Inflammatory macrophage treated with lipopolysaccharide for 1 hour (primary cell): ENCODE measurements around the gene XYLT2.
"Not testable (repeated sequence)": the region's sequence is repeated elsewhere in the genome, so short reads cannot be mapped to it uniquely, and the experiment has no call there.

Experiments
- DNase-seq, 2 donors: peaks; one replicate each; pipeline ENCODE4 v3.0.0-alpha.2; 2020 to 2022

Gene XYLT2

GRCh38 chr17:50322271-50322670 is 23.7 kb upstream of the XYLT2 start:
- no peak for DNase-seq

GRCh38 chr17:50323060-50323459 is 22.9 kb upstream of the XYLT2 start:
- DNase-seq = no peak

GRCh38 chr17:50325906-50326305 is 20.0 kb upstream of the XYLT2 start:
- DNase-seq = no peak

- no peak for DNase-seq
Measured at GRCh38 chr17:50326831-50327364, 19.0 kb upstream of the XYLT2 start.

- no peak for DNase-seq
Measured at GRCh38 chr17:50328363-50329325, 17.3 kb upstream of the XYLT2 start.

- no peak for DNase-seq
Measured at GRCh38 chr17:50329716-50330115, 16.2 kb upstream of the XYLT2 start.

GRCh38 chr17:50330151-50330775 is 15.7 kb upstream of the XYLT2 start:
- no peak for DNase-seq

- no peak for DNase-seq
Measured at GRCh38 chr17:50331085-50331791, 14.7 kb upstream of the XYLT2 start.

- no peak for DNase-seq
Measured at GRCh38 chr17:50332196-50332595, 13.7 kb upstream of the XYLT2 start.

- not testable (repeated sequence) for DNase-seq
Measured at GRCh38 chr17:50333291-50334057, 12.5 kb upstream of the XYLT2 start.

GRCh38 chr17:50337956-50338355 is 8.0 kb upstream of the XYLT2 start:
- DNase-seq = no peak

- no peak for DNase-seq
Measured at GRCh38 chr17:50338645-50339044, 7.3 kb upstream of the XYLT2 start.

- DNase-seq = no peak
Measured at GRCh38 chr17:50339381-50339780, 6.5 kb upstream of the XYLT2 start.

GRCh38 chr17:50344731-50345365 is 1.1 kb upstream of the XYLT2 start:
- peak; percentile 13 to 16 for DNase-seq

- DNase-seq = peak; percentile 10 to 15
Measured at GRCh38 chr17:50346313-50347116, 589 bp downstream of the XYLT2 start.

GRCh38 chr17:50347117-50347893 is 1.4 kb downstream of the XYLT2 start:
- peak in 1 of 2 donors; percentile 6 for DNase-seq

- no peak for DNase-seq
Measured at GRCh38 chr17:50347894-50348291, 2.0 kb downstream of the XYLT2 start.

GRCh38 chr17:50348522-50349242 is 2.8 kb downstream of the XYLT2 start:
- no peak for DNase-seq

GRCh38 chr17:50349243-50349600 is 3.3 kb downstream of the XYLT2 start:
- no peak for DNase-seq

GRCh38 chr17:50350733-50351132 is 4.8 kb downstream of the XYLT2 start:
- no peak for DNase-seq
